GM12878 (cell line): ENCODE results near the gene RBM4B. TPM values are rescaled to one million over a fixed set of nuclear protein-coding genes. Genes with fewer than 3 reads are reported as not detected.

ENCODE experiments used
- ATAC-seq: fragments of 200-7000 bp; cut with Tn5 transposase; 3 replicates; pipeline ENCODE4 v1.9.1; 2020; ENCODE audit warnings: mild to moderate bottlenecking, moderate library complexity
- BruUV-seq: library from RNA; stranded (reverse); fragments of 400-500 nt; replicated peaks from 2 replicates; lab custom pipeline; 2021; lab: Mats Ljungman, UMichigan
- CTCF ChIA-PET: fragments of 300-600 bp; sonication (Branson Sonifier 250); formaldehyde crosslinking; extraction: SDS; loops from one replicate; lab custom pipeline; 2021; ENCODE audit warnings: inconsistent platforms; lab: Yijun Ruan, JAX
- POLR2A ChIA-PET: fragments of 350-600 bp; formaldehyde crosslinking; extraction: SDS; loops from one replicate; lab custom pipeline; 2021; ENCODE audit warnings: inconsistent platforms; lab: Charles Lee
- RAD21 ChIA-PET: fragments of 300-600 bp; sonication (Branson Sonifier 250); formaldehyde crosslinking; loops from one replicate; lab custom pipeline; 2023; ENCODE audit warnings: antibody characterized with exemption; ENCODE audit not compliant: unreplicated experiment; lab: Charles Lee
- SMC1A ChIA-PET: fragments of 300-600 bp; sonication (Branson Sonifier 250); formaldehyde crosslinking; loops from one replicate; lab custom pipeline; 2023; ENCODE audit not compliant: unreplicated experiment, uncharacterized antibody; lab: Charles Lee
- DNase-seq: peaks from one replicate; pipeline ENCODE4 v3.0.0-alpha.2; 2011; ENCODE audit warnings: low read depth, low spot score
- FAIRE-seq: peaks from 3 replicates; lab custom pipeline; 2011; peaks lifted over from hg19 to GRCh38; lab: Jason Lieb, UNC
- H2AFZ ChIP-seq: 2 replicates; pipeline ENCODE4 v1.6.0; 2011; ENCODE audit warnings: low read depth, low read length, control low read depth; ENCODE audit not compliant: control insufficient read depth
- H3K27ac ChIP-seq: 2 replicates; pipeline ENCODE4 v1.5.1; 2011; ENCODE audit warnings: control low read depth; ENCODE audit not compliant: control insufficient read depth, insufficient read depth
- H3K27me3 ChIP-seq, 2 experiments: replicated peaks in 1 of 2; 2 replicates each; pipeline versions ENCODE4 v1.6.0 to v1.6.1; 2011; ENCODE audit warnings: low read length in 1 of 2; ENCODE audit not compliant: control insufficient read depth in 2 of 2, insufficient read depth in 2 of 2
- H3K36me3 ChIP-seq, 2 experiments: 2 replicates each; pipeline ENCODE4 v1.5.1; 2011; ENCODE audit warnings: low read length in 1 of 2; ENCODE audit not compliant: control insufficient read depth in 2 of 2, insufficient read depth in 2 of 2
- H3K4me1 ChIP-seq: 2 replicates; pipeline ENCODE4 v1.6.1; 2011; ENCODE audit warnings: mild to moderate bottlenecking, low read length, moderate library complexity, mixed read lengths; ENCODE audit not compliant: control insufficient read depth, insufficient read depth
- H3K4me2 ChIP-seq: 2 replicates; pipeline ENCODE4 v1.6.0; 2011; ENCODE audit warnings: control low read depth; ENCODE audit not compliant: control insufficient read depth, insufficient read depth
- H3K4me3 ChIP-seq: fragments of 200-600 bp; sonication (generic); 2 replicates; pipeline ENCODE4 v1.5.1; 2016
- H3K79me2 ChIP-seq: 2 replicates; pipeline ENCODE4 v1.6.0; 2011; ENCODE audit warnings: low read length; ENCODE audit not compliant: control insufficient read depth, insufficient read depth
- H3K9ac ChIP-seq: 2 replicates; pipeline ENCODE4 v1.8.0; 2011; ENCODE audit warnings: low read length, control low read depth, mixed read lengths; ENCODE audit not compliant: control insufficient read depth, insufficient read depth
- H3K9me3 ChIP-seq: replicated peaks from 3 replicates; pipeline ENCODE4 v1.5.1; 2011; ENCODE audit warnings: mild to moderate bottlenecking, low read length; ENCODE audit not compliant: control insufficient read depth, insufficient read depth
- H4K20me1 ChIP-seq: 2 replicates; pipeline ENCODE4 v1.6.0; 2011; ENCODE audit not compliant: control insufficient read depth, insufficient read depth
- CTCF ChIP-seq, 3 experiments: IDR thresholded peaks in 2 of 3; conservative IDR thresholded peaks in 1 of 3; 2 replicates each; pipeline ENCODE4 v1.5.1; 2011; ENCODE audit warnings: low read depth in 3 of 3, low read length in 3 of 3, mild to moderate bottlenecking in 3 of 3, control low read depth in 2 of 3, moderate library complexity in 2 of 3, inconsistent platforms in 1 of 3, mixed read lengths in 1 of 3; ENCODE audit not compliant: control insufficient read depth in 2 of 3, insufficient read depth in 1 of 3; ENCODE audit errors: extremely low read depth in 1 of 3
- DPF2 ChIP-seq: fragments of 450-650 bp; IDR thresholded peaks from 2 replicates; pipeline ENCODE4 v1.6.1; 2017; ENCODE audit warnings: mild to moderate bottlenecking
- E2F4 ChIP-seq: IDR thresholded peaks from 2 replicates; pipeline ENCODE4 v1.6.1; 2012; ENCODE audit warnings: low read depth, low read length, improper control_type of control experiment
- E4F1 ChIP-seq: fragments of 450-650 bp; IDR thresholded peaks from 2 replicates; pipeline ENCODE4 v1.6.1; 2018; ENCODE audit warnings: borderline replicate concordance, mild to moderate bottlenecking; ENCODE audit not compliant: partially characterized antibody
- ESRRA ChIP-seq: IDR thresholded peaks from 2 replicates; pipeline ENCODE4 v1.6.1; 2012; ENCODE audit warnings: mild to moderate bottlenecking, low read length, improper control_type of control experiment
- HDAC6 ChIP-seq: fragments of 200-600 bp; sonication (generic); IDR thresholded peaks from one replicate; pipeline ENCODE4 v1.8.0; 2017; ENCODE audit warnings: antibody characterized with exemption; ENCODE audit not compliant: unreplicated experiment
- KDM1A ChIP-seq: fragments of 200-600 bp; sonication (generic); IDR thresholded peaks from 2 replicates; pipeline ENCODE4 v1.6.1; 2016; ENCODE audit warnings: borderline replicate concordance
- KLF5 ChIP-seq: fragments of 450-650 bp; IDR thresholded peaks from 2 replicates; pipeline ENCODE4 v1.6.1; 2014; ENCODE audit warnings: mild to moderate bottlenecking; ENCODE audit not compliant: partially characterized antibody
- MEF2B ChIP-seq: fragments of 450-650 bp; IDR thresholded peaks from 2 replicates; pipeline ENCODE4 v1.6.1; 2018; ENCODE audit warnings: mild to moderate bottlenecking, moderate library complexity; ENCODE audit not compliant: partially characterized antibody, poor library complexity, severe bottlenecking
- NRF1 ChIP-seq: conservative IDR thresholded peaks from 2 replicates; pipeline ENCODE4 v1.6.1; 2011; ENCODE audit warnings: mild to moderate bottlenecking, low read depth, low read length, improper control_type of control experiment
- POU2F2 ChIP-seq: IDR thresholded peaks from 3 replicates; pipeline ENCODE4 v1.6.1; 2011; ENCODE audit warnings: low read depth, mild to moderate bottlenecking, low read length, borderline replicate concordance
- SKIL ChIP-seq: fragments of 450-650 bp; IDR thresholded peaks from 2 replicates; pipeline ENCODE4 v1.6.1; 2017; ENCODE audit warnings: mild to moderate bottlenecking, low read depth, inconsistent platforms; ENCODE audit not compliant: poor library complexity, severe bottlenecking
- ZNF274 ChIP-seq: IDR thresholded peaks from one replicate; pipeline ENCODE4 v1.8.0; 2011; ENCODE audit not compliant: insufficient read length, insufficient read depth
- WGBS: methylation state at CpG from one replicate; pipeline ENCODE4 v1.1.6; 2016; ENCODE audit warnings: low lambda C conversion rate; ENCODE audit not compliant: insufficient replicate concordance, insufficient coverage; ENCODE audit errors: missing lambda C conversion rate; 5-methylcytosine and 5-hydroxymethylcytosine counted together
- in situ Hi-C: fragments of 300-500 bp; cut with MboI; formaldehyde crosslinking; loops from 9 replicates; pipeline ENCODE4 v1.14.3; 2018; ENCODE audit warnings: mixed read lengths
- intact Hi-C: fragments of 100-400 bp; cut with micrococcal nuclease; formaldehyde crosslinking; loops from one replicate; pipeline ENCODE4 v1.14.2; 2022; ENCODE audit not compliant: unreplicated experiment
- polyA plus RNA-seq, 11 experiments: library from polyadenylated mRNA; depleted of rRNA in 4 of 11; unstranded in 6 of 11; stranded (reverse) in 5 of 11; fragments of >200 nt; fragmentation: Nextera tagmentation in 4 of 11; fragmentation: Illumina TruSeq in 1 of 11; extraction: Ambion mirVana in 4 of 11; extraction: Trizol in 1 of 11; gene quantifications; 1 replicate in 1 of 11; 2 replicates in 10 of 11; pipeline versions ENCODE4 v1.2.1 to v1.2.3, GENCODE V29; 2011 to 2016; ENCODE audit warnings: inconsistent platforms in 2 of 11, missing spikeins in 2 of 11, low read depth in 1 of 11
- total RNA-seq, 4 experiments: library from RNA; depleted of rRNA in 3 of 4; stranded (reverse); fragments of >200 nt in 3 of 4; fragmentation: Illumina TruSeq in 1 of 4; extraction: Trizol in 1 of 4; gene quantifications; 2 replicates each; pipeline versions ENCODE4 v1.2.1 to v1.2.3, GENCODE V29; 2013 to 2021

RBM4B gene
- total and polyA plus RNA-seq, 10 of the 15 experiments (the other 5 are each of a cell fraction or from before 2014, with no cell fraction given) = 16.1 to 37.0 (median 21.6) TPM

- H3K27ac ChIP-seq = peak overlapping the region; percentile 66
- peak overlapping the region; percentile 94 for H3K4me2 ChIP-seq
- ATAC-seq (peak; percentile 9), FAIRE-seq (no peak), DNase-seq (no peak)
- TSS peak; percentile 68 for BruUV-seq
- H3K36me3 ChIP-seq = peaks cover 3 to 25% of the 10 kb centered on the region in 2 experiments; a peak in 3 of 4 replicates
- ChIA-PET POLR2A (interaction anchor here (0.6 to 4.3 kb wide), 22 partner anchors 8 to 265 kb away, joined by 3 to 105 read pairs (median 5); partner anchors contain the start of genes ACTN3, CCDC87, CCS and RBM14), RAD21 (interaction anchor here (0.8 to 3.5 kb wide), 15 partner anchors 10 to 196 kb away, joined by 3 to 36 read pairs (median 4); partner anchors contain the start of genes ACTN3, CCDC87, CCS and DPP3), SMC1A (interaction anchor here (0.8 to 3.6 kb wide), 22 partner anchors 8 to 94 kb away, joined by 3 to 21 read pairs (median 5); partner anchors contain the start of genes RBM14, RBM4B and ZDHHC24), CTCF (interaction anchor here (0.7 to 7.0 kb wide), 11 partner anchors 9 to 158 kb away, joined by 3 to 71 read pairs (median 11); partner anchors contain the start of genes CCDC87, CCS, DPP3 and RBM14)
- H2AFZ ChIP-seq = peak overlapping the region; percentile 66
- H3K4me3 ChIP-seq = peak overlapping the region; percentile 69
- H3K79me2 ChIP-seq = peaks cover 77% of the 10 kb centered on the region
- no peaks in the 10 kb centered on the region for H3K27me3 ChIP-seq
- TF ChIP-seq CTCF (IDR thresholded peaks at IDR 0.05 in 2 of 3, conservative IDR thresholded peaks at IDR 0.05 in 1 of 3; ENCODE audit: control insufficient read depth in 2 of 3, extremely low read depth in 1 of 3, insufficient read depth in 1 of 3, low read depth in 3 of 3, low read length in 3 of 3) (no peak), ESRRA (no peak), SKIL (no peak), E4F1 (no peak), KLF5 (no peak), DPF2 (no peak), E2F4 (no peak), ZNF274 (no peak), NRF1 (no peak), MEF2B (no peak), HDAC6 (no peak), KDM1A (no peak), POU2F2 (no peak)
- WGBS = 51% methylated on average over 12 of the region's 12 CpGs
- intact Hi-C loops (no loop called here), in situ Hi-C loops (no loop called here)
- no peaks in the 10 kb centered on the region for H3K9me3 ChIP-seq
- H3K4me1 ChIP-seq = peaks cover 16% of the 10 kb centered on the region
- peaks cover 14% of the 10 kb centered on the region; the same call in 1 of the 2 replicates for H4K20me1 ChIP-seq
- H3K9ac ChIP-seq = peak overlapping the region; percentile 97
Observed at GRCh38 chr11:66637557-66638176, 40.0 kb downstream of the RBM4B start.
